ENCODE data around the gene NIPBL.
"Not testable (repeated sequence)": the region's sequence is repeated elsewhere in the genome, so short reads cannot be mapped to it uniquely, and the experiment has no call there.

The NIPBL gene

DNA sequence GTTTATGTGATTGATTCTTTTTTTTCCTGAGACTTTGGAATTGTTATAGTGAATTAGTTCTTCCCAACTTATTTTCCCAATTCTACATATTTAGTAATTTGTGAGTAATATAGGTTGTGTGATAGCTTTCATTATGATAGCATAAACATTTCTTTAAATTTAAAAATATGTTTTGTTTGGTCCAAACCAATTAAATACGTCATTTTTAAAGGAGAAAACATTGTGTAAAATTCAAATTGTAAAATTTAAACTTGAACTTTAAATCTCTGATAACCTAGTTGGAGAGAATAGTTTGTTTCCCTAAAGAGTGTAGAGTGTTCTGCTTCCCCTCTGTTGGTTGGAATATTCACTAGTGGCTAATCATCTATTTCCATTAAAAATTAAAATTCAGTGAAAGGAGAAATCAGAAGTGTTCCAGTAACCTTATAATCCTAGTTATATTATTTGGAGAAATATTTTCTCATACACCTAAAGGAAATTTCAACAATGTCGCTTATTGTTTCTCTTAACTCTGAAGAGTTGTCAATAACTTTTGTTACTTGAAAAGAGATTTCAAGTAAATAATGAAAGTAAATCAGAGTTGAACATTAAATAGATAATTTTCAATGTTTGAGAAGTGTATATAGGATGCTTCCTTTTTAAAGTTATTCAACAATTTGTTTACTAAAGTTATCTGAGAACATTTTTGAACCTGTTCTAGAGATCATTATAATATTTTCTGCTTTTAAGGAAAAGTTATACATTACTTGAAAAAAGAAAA is 2.9 kb downstream of the NIPBL start:
- no peak for DNase-seq

DNA sequence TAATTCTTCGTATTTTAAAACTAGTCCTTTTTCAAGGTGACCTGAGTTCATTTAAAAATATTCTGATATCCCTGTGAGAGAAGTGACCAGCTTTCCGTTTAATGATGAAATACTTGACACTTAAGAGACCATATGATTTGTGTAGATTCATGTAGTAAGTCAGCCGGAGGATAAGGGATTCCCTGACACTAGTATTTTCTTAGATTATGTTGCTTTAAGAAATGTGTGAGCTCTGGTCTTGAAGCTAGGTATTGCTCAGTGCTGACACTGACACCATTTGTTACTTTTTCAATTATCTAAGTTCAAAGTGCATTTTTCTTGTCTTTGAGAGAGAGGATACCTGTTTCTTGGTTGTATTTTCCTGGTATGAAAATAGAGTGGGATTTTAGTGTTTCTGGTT is 4.2 kb downstream of the NIPBL start:
- no peak for DNase-seq

DNA sequence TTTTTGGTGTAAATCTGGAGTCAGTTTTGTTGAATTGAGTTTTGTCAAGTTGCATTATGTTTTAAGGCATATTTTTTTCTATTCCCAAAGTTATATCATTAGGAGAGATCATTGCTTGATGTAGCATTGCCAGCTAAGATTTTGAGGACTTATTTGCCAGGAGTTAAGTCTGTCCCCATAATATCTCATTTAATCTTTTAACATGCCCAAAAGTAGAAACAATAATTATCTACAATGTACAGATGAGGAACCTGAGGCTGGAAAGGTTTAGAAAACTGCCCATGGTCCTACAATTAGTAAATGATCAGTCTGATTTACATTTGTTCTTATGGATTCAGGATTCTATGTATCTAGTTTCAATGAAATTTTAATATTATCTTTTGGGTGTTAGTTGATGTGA is 4.7 kb downstream of the NIPBL start:
- DNase-seq = no peak

DNA sequence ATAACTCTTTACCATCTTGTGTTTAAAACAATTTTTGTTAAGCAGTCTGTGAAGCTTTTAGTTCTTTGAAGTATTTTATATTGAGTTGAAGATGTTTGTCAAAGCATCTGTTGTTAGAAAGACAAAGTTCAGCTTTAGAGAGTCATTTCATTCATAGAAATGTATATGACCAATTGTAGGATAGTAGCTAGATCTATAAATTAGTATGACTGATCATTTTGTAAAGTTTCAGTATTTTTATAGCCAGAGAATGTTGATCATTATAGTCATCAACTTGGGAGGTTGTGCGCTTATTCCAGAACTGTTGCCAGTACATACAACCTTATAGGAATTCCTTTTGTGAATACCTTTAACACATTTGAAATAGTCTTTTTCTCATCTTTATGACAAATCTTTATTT is 5.2 kb downstream of the NIPBL start:
- DNase-seq = no peak

DNA sequence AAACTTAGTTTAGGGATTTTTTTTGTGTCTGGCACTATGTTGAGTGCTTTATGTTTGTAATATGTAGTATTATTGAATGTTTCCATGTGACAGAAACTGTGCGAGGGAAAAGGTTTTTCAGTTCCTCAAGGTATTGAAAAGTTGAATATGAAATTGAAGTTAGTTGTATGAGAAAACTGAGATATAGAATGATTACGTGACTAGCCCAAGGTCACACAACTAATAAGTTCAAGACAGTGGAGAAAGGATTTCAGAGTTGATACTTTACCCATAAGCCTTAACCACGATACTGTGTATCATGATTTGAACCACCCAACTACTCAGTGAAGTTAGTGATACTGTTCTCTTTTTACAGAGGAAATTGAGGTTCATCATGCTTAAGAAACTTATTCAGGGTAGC is 5.7 kb downstream of the NIPBL start:
- no peak for DNase-seq

DNA sequence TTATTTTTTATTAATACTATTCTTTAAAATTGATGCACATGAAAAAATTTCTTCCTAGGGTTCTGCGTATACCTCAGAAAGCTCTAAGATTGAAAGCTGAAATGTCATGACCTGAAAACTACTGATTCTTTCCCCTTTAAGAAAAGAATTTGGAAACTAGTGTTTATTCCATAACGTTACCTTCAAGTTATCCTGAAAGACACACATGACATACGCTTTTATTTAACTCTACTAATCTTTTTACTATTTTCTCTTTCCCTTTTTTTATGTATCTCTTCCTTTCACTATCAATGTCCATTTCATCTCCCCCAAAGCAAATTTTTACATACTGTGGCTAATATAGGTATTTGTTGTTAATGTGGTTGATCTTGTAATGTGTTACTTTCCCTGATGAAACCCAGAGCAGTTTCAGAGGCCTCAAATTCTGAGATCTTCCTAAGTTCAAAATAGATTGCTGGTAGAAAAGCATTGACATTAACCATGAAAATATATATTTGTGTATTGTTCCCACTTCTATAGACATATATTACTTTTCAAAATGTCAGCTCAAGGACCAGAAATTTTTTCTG is 7.4 kb downstream of the NIPBL start:
- DNase-seq = no peak

DNA sequence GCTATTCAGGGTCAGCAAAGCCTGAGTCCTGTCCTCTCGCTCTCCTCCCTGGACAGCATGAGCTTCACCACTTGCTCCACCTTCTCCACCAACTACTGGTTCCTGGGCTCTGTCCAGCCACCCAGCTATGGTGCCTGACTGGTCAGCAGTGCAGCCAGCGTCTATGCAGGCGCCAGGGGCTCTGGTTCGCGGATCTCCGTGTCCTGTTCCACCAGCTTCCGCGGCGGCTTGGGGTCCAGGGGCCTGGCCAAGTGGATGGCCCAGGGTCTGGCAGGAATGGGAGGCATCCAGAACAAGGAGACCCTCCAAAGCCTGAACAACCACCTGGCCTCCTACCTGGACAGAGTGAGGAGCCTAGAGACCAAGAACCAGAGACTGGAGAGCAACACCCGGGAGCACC is 8.6 kb downstream of the NIPBL start:
- no peak for DNase-seq

DNA sequence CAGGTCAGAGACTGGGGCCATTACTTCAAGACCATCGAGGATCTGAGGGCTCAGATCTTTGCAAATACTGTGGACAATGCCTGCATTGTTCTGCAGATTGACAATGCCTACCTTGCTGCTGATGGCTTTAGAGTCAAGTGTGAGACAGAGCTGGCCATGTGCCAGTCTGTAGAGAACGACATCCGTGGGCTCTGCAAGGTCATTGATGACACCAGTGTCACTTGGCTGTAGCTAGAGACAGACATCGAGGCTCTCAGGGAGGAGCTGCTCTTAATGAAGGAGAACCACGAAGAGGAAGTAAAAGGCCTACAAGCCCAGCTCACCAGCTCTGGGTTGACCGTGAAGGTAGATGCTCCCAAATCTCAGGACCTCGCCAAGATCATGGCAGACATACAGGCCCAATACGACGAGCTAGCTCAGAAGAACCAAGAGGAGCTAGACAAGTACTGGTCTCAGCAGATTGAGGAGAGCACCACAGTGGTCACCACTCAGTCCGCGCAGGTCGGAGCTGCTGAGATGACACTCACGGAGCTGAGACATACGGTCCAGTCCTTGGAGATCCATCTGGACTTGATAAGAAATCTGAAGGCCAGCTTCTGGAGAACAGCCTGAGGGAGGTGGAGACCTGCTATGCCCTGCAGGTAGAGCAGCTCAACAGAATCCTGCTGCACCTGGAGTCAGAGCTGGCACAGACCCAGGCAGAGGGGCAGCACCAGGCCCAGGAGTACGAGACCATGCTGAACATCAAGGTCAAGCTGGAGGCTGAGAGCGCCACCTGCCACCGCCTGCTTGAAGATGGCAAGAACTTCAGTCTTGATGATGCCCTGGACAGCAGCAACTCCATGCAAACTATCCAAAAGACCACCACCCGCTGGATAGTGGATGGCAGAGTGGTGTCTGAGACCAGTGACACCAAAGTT is 9.3 kb downstream of the NIPBL start:
- no peak for DNase-seq

DNA sequence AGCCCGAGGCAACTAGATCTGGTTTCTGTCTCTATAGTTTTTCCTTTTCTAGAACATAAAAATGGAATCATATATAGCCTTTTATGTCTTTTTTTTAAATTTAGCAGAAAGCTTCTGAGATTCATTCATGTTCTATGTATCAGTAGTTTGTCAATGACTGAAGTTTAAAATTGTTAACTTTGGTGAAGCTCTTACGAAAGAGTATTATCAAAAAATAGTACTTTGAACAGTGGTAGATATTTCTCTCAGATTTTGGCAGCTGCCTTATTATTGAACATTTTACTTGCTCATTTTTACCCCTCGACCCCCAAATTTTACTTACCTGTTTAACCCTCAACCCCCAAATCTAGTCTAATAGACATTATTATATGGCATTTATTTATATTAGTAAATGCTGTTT is 10.2 kb downstream of the NIPBL start:
- DNase-seq = no peak

DNA sequence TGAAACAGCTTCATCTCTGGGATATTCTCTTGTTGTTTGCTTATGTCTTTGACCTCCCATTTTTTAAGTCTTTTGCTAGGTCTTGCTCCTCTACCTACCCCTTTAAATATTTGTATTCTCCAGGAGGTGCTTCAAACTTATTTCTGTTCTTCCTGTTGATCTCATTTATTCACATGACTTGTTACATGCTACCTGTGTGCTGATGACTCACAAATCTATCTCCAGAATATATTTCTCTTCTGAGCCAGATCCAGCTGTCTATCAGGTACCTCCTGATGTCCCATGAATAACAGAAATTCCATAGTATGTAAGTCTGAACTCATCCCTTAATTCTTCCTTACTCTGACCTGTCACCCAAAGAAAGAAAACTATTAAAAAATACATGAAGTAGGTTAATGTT is 11.0 kb downstream of the NIPBL start:
- DNase-seq = no peak

DNA sequence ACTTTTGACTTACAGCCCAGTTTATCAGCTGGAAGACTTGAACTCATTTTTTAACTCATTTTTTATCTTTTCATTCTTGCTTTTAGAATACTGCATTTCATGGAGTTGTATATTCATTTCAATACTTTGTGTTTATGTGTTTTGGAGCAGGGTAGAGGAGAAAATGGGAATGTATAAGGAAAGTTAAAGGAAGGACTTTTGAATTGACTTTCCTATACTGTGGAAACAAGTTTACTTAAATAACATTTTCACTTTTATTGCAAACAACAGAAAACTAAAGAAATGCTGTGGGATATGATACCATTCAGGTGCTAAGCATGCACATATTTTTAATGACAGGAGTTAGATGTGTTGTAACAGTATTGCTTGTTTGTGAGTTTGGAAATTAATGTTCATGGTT is 11.7 kb downstream of the NIPBL start:
- DNase-seq = no peak

DNA sequence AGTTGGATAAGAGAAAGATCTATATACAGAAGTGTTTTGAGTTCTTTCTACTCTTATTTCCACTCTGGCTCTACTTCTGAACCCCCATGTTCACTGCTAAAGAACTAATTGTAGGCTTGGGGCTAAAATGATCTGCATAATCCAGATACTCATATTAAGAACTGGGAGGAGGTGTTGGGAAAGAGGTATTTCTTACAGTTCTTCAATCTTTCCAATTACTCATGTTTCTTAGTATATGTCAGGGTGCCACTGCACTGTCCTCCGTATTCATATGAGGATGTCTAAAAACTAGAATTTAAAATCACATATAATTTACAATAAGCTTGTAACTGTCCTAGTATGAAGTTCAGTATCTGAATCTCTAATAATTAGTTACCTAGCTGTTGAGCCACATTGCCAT is 12.7 kb downstream of the NIPBL start:
- no peak for DNase-seq

DNA sequence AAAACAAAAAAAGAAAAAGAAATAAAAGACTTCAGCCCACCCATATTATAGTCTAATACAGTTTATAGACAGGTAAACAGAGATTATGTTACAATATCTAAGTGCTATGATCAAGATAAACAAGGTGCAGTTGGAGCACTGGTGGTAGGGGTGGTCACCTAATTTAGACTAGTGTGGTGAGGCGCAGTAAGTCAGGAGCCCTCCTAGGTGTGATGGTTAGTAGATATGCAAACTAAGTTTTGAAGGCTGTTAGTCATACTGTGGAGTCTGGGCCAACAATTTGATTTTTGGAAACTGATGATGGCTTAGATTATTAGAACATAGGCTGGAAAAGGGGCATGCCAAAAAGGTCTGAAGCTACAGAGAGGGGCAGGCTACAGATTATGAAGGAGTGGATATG is 14.7 kb downstream of the NIPBL start:
- DNase-seq = no peak

DNA sequence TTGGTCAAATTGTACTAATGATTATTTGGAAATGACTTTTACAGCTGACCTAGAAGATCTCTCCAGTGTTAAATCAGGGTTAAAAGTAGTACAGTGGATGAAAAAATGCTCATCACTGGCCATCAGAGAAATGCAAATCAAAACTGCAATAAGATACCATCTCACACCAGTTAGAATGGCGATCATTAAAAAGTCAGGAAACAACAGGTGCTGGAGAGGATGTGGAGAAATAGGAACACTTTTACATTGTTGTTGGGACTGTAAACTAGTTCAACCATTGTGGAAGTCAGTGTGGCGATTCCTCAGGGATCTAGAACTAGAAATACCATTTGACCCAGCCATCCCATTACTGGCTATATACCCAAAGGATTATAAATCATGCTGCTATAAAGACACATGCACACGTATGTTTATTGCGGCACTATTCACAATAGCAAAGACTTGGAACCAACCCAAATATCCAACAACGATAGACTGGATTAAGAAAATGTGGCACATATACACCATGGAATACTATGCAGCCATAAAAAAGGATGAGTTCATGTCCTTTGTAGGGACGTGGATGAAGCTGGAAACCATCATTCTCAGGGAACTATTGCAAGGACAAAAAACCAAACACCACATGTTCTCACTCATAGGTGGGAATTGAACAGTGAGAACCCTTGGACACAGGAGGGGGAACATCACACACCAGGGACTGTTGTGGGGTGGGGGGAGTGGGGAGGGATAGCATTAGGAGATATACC is 15.7 kb downstream of the NIPBL start:
- DNase-seq = not testable (repeated sequence)

DNA sequence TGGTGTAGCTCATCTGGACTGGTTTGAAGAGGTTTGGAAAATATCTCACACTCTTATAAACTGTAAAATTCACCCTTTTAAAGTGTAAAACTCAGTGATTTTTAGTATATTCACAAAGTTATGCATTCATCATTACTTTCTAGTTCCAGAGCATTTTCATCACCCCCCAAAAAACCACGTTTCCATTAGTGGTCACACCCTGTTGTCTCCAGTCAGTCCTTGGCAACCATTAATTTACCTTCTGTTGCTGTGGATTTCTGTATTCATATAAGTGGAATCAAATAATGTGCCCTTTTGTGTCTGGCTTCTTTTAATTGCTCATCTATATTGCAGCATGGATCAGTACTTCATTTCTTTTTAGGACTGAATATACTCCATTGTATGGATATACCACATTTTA is 18.4 kb downstream of the NIPBL start:
- no peak for DNase-seq

DNA sequence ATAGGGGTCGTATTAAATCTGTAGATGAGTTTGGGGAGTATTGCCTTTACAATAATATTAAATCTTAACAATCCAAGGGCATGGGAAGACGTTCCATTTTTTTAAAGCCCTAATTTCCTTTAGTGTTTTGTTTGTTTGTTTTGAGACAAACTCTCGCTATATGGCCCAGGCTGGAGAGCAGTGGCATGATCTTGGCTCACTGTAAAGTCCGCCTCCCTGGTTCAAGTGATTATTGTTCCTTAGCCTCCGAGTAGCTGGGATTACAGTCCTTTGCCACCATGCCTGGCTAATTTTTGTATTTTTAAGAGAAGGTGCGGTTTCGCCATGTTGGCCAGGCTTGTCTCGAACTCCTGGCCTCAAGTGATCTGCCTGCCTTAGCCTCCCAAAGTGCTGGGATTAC is 19.9 kb downstream of the NIPBL start:
- no peak for DNase-seq

DNA sequence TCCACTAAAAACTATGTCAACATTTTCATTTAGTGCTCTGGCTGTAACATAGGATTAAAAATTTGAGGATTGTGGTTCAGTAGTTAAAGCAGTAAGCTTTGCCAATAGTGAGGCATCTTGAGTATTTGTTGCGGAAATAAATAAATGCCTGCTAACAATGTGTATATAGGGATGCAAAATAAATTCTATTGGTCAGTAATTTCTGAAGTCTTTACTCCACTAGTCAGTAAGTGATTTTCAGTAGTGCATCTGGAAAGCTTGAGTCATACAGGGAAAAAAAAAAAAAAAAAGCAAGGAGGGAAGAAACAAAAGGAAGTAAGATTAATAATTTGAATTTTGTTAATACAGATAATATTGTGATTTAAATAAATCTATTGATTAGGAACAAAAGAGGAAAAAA is 21.0 kb downstream of the NIPBL start:
- no peak for DNase-seq

DNA sequence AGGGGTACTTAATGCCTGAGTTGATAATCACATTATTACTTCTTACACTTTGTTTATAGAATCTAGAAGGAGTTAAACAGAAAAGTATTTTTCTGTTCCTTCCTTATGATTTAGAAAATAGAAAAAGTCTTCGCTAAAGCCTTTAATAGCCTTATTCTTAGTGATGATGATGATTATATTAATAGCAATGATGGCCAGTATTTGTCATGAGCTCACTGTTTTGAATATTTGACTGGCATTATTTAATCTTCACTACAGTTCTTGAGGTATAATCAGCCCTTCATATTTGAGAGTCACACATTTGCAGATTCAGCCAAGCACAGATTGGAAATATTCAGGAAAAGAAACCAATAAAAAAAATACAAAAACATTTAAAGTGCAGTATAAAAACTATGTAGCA is 23.3 kb downstream of the NIPBL start:
- no peak for DNase-seq

DNA sequence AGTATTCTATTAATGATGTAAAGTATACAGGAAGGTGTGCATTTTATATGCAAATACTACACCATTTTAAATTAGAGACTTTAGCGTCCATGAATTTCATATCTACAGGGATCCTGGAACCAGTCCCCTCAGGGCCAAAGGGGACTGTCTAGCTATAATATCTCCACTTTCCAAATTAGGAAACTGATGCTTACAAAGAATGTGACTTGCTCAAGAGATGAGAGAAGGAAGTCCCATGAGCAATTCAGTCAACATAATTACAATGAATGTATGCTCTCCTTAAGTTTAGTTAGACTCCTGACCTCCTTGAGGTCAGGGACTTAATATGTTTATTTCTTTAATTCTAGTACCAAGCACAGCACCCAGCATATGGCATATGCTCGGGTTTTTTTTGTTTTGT is 23.7 kb downstream of the NIPBL start:
- DNase-seq = no peak

DNA sequence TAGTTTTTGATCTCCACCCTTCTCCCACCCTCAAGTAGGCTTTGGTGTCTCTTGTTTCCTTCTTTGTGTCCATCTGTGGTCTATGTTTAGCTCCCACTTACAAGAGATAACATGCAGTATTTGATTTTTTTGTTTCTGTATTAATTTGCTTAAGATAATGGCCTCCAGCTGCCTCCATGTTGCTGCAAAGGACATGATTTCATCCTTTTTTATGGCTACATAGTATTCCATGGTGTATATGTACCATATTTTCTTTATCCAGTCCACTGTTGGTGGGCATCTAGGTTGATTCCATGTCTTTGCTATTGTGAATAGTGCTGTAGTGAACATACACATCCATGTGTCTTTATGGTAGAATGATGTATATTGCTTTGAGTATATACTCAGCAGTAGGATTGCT is 24.5 kb downstream of the NIPBL start:
- not testable (repeated sequence) for DNase-seq

DNA sequence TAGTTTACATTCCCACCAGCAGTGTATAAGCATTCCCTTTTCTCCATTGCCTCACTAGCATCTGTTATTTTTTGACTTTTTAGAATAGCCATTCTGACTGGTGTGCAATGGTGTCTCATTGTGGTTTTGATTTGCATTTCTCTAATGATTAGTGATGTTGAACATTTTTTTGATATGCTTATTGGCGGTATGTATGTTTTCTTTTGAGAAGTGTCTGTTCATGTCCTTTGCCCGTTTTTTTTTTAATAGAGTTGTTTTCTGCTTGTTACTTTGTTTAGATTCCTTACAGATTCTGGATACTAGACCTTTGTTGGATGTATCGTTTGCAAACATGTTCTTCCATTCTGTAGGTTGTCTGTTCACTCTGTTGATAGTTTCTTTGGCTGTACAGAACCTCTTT is 25.3 kb downstream of the NIPBL start:
- no peak for DNase-seq

DNA sequence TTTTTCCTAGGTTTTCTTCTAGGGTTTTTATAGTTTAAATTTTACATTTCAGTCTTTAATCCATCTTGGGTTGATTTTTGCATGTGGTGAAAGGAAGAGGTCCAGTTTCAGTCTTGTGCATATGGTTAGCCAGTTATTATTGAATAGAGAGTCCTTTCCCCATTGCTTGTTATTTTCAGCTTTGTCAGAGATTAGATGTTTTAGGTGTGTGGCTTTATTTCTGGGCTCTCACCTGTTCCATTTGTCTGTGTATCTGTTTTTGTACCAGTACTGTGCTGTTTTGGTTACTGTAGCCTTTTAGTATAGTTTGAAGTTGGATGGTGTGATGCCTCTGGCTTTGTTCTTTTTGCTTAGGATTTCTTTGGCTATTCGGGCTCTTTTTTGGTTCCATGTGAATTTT is 25.8 kb downstream of the NIPBL start:
- no peak for DNase-seq

DNA sequence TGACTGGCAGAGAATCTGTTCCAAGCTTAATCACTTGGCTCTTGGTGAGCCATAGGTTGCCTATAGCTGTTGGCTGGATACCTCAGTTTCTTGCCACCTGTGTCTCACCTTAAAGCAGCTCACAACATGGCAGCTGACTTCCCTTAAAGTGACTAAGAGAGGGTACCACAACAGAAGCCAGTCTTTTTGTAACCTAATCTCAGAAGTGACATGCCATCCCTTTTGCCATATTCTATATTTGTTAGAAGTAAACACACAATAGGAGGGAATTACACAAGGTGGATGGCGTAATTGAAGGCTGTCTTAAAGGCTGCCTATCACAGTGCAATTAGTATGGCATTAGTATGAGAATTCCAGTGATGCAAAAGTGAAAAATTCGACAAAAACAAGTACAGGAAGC is 28.1 kb downstream of the NIPBL start:
- no peak for DNase-seq
